Parathyroid adenoma (tissue), 2 donors: Measurements from ENCODE around the gene PBX1.
"Not testable (repeated sequence)": the region's sequence is repeated elsewhere in the genome, so short reads cannot be mapped to it uniquely, and the experiment has no call there.

Experiments used
- H2AFZ ChIP-seq: fragments of 300-600 bp; sonication (generic); one replicate; pipeline ENCODE4 v1.7.0; 2017; ENCODE audit warnings: antibody characterized with exemption, mild to moderate bottlenecking
- H3K27ac ChIP-seq: fragments of 300-600 bp; sonication (generic); one replicate; pipeline ENCODE4 v1.7.0; 2017
- H3K27me3 ChIP-seq: fragments of 300-600 bp; sonication (generic); one replicate; pipeline ENCODE4 v1.7.0; 2017; ENCODE audit warnings: low read length; ENCODE audit not compliant: control insufficient read depth, insufficient read depth
- H3K36me3 ChIP-seq: fragments of 300-600 bp; sonication (generic); one replicate; pipeline ENCODE4 v1.7.0; 2017; ENCODE audit warnings: low read length; ENCODE audit not compliant: control insufficient read depth, insufficient read depth
- H3K4me1 ChIP-seq: fragments of 300-600 bp; sonication (generic); one replicate; pipeline ENCODE4 v1.7.0; 2017; ENCODE audit warnings: control low read depth
- H3K4me2 ChIP-seq: fragments of 300-600 bp; sonication (generic); one replicate; pipeline ENCODE4 v1.7.0; 2017; ENCODE audit warnings: low read length
- H3K4me3 ChIP-seq: fragments of 300-600 bp; sonication (generic); one replicate; pipeline ENCODE4 v1.7.0; 2017; ENCODE audit warnings: low read depth, low read length
- H3K79me2 ChIP-seq: fragments of 300-600 bp; sonication (generic); one replicate; pipeline ENCODE4 v1.7.0; 2017; ENCODE audit warnings: control low read depth
- H3K9ac ChIP-seq: fragments of 300-600 bp; sonication (generic); one replicate; pipeline ENCODE4 v1.7.0; 2017; ENCODE audit warnings: mild to moderate bottlenecking
- H3K9me3 ChIP-seq: fragments of 300-600 bp; sonication (generic); one replicate; pipeline ENCODE4 v1.7.0; 2017; ENCODE audit warnings: low read length; ENCODE audit not compliant: control insufficient read depth
- TF ChIP-seq, protein P1 (sequence below): fragments of 300-600 bp; sonication (generic); IDR thresholded peaks from one replicate; pipeline ENCODE4 v1.7.0; 2017; ENCODE audit warnings: antibody characterized with exemption, mild to moderate bottlenecking
- donor health status: primary hyperparathyroidism.

The PBX1 gene

DNA sequence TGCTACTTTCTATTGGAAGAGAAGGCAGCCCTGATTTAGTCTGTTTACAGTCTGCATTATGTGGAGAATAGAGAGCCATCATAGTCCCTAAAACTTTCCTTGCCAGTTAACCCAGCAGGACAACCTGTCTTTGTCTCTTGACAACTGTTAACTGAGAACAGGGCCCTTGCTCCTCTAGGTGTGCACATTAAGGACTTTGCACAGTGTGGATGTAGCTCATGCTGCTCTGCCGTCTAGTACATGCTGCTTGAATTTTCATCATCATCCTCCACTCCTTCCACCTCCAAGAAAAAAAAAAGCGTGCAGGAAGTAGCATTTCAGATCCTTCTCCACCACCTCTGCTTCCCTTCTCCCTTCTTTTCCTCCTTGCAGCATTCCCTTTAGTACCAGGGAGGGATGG, 91.5 kb downstream of the PBX1 start:
- Histone ChIP-seq H3K9ac (no peak overlapping the region), H3K9me3 (no peaks in the 10 kb centered on the region), H3K27ac (no peak overlapping the region), H3K4me2 (no peak overlapping the region), H2AFZ (no peak overlapping the region), H3K4me3 (no peak overlapping the region), H3K4me1 (no peaks in the 10 kb centered on the region), H3K79me2 (peaks cover 11% of the 10 kb centered on the region), H3K36me3 (no peaks in the 10 kb centered on the region), H3K27me3 (no peaks in the 10 kb centered on the region)
- TF ChIP-seq, protein P1, sequence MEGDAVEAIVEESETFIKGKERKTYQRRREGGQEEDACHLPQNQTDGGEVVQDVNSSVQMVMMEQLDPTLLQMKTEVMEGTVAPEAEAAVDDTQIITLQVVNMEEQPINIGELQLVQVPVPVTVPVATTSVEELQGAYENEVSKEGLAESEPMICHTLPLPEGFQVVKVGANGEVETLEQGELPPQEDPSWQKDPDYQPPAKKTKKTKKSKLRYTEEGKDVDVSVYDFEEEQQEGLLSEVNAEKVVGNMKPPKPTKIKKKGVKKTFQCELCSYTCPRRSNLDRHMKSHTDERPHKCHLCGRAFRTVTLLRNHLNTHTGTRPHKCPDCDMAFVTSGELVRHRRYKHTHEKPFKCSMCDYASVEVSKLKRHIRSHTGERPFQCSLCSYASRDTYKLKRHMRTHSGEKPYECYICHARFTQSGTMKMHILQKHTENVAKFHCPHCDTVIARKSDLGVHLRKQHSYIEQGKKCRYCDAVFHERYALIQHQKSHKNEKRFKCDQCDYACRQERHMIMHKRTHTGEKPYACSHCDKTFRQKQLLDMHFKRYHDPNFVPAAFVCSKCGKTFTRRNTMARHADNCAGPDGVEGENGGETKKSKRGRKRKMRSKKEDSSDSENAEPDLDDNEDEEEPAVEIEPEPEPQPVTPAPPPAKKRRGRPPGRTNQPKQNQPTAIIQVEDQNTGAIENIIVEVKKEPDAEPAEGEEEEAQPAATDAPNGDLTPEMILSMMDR, result no peak

DNA sequence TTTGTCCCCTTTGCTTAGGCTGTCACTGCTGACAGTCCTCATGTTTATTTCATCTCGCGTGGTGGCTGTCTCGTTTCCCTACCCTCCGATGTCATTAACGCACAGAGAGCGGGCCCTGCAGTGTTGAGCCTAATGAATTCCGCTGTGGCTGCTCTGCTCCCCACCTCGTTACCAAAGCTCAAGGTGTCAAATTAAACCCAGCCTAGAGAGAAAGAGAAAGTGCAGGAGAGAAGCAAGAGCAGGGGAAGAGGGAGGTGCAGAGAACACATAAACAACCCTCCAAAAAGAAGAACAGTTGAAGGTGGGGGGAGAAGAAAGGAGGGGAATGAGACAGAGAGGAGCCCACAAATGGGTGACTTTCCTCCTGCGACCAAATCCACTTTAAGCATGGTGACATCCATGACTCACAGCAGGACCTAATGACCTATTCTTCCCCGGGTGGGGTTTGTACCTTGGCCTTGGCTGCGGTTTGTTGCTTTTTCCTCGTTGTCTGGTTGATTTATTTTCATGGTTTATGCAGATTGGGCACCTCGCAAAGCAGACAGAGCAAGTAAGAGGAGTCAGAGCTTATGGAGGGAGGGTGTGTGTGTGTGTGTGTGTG, 92.5 kb downstream of the PBX1 start:
- no peaks in the 10 kb centered on the region for H3K4me1 ChIP-seq
- H2AFZ ChIP-seq, result no peak overlapping the region
- TF ChIP-seq, protein P1, result no peak
- no peak overlapping the region for H3K4me2 ChIP-seq
- H3K9ac ChIP-seq, result no peak overlapping the region
- H3K27me3 ChIP-seq, result no peaks in the 10 kb centered on the region
- H3K27ac ChIP-seq, result no peak overlapping the region
- H3K4me3 ChIP-seq, result no peak overlapping the region
- H3K79me2 ChIP-seq, result peaks cover 11% of the 10 kb centered on the region
- H3K9me3 ChIP-seq, result no peaks in the 10 kb centered on the region
- no peaks in the 10 kb centered on the region for H3K36me3 ChIP-seq

DNA sequence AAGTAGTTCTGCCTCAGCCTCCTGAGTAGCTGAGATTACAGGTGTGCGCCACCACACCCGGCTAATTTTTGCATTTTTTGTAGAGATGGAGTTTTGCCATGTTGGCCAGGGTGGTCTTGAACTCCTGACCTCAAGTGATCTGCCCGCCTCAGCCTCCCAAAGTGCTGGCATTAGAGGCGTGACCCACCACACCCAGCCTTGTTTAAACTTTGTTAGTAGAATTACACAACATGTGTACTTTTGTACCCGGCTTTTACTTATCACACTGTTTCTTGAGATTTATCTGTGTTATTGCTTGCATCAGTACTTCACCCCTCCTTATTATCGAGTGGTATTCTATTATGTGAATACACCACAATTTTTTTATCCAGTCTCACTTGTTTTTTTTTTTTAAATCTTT, 94.0 kb downstream of the PBX1 start:
- not testable (repeated sequence) for H3K9me3 ChIP-seq, H3K4me2 ChIP-seq, H3K4me3 ChIP-seq, H3K36me3 ChIP-seq, H3K27me3 ChIP-seq, H3K4me1 ChIP-seq, H2AFZ ChIP-seq, H3K9ac ChIP-seq, H3K27ac ChIP-seq
- H3K79me2 ChIP-seq, result peaks cover 11% of the 10 kb centered on the region

DNA sequence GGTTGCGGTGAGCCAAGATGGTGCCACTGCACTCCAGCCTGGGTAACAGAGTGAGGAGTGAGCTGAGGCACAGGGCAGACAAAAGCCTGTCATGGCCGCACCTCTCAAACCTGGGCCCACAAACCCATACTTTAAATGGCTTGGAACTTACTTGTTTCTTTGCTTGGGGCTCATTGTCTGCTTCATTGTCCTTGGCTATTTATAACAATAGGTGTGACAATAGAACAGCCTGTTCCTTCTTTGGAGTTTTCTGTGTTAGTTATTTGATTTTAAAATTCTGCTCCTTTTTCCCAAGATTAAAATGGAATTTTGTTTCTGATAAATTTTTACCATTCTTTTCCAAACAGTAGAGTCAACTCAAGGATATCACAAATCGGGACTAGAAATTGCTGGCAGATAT, 94.7 kb downstream of the PBX1 start:
- peaks cover 11% of the 10 kb centered on the region for H3K79me2 ChIP-seq
- TF ChIP-seq, protein P1, result no peak
- no peaks in the 10 kb centered on the region for H3K9me3 ChIP-seq
- H3K4me2 ChIP-seq, result no peak overlapping the region
- H3K27me3 ChIP-seq, result no peaks in the 10 kb centered on the region
- no peaks in the 10 kb centered on the region for H3K4me1 ChIP-seq
- H3K36me3 ChIP-seq, result no peaks in the 10 kb centered on the region
- H3K9ac ChIP-seq, result no peak overlapping the region
- H3K4me3 ChIP-seq, result no peak overlapping the region
- H2AFZ ChIP-seq, result no peak overlapping the region
- no peak overlapping the region for H3K27ac ChIP-seq

DNA sequence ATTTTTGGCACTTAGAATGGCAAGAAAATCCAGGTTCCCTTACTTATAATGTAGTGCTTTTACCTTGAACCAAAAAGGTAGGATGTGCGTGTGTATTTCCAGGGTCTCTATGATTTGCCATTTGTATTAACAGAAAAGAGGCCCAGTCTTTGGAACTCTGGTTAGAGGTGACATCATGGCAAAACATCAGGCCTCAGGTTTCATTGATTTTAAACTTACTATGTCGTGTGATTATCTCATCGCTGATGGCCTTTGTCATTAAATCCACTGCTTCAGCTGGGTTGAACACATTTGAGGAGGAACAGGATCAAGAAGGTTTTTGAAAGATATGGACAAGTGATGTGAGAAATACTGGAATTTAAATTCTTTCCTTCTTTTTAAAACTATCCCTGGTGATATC, 95.2 kb downstream of the PBX1 start:
- Histone ChIP-seq H3K4me1 (peaks cover under 1% of the 10 kb centered on the region), H3K9ac (no peak overlapping the region), H3K79me2 (peaks cover 11% of the 10 kb centered on the region), H3K4me2 (no peak overlapping the region), H3K36me3 (no peaks in the 10 kb centered on the region), H3K27me3 (no peaks in the 10 kb centered on the region), H2AFZ (no peak overlapping the region), H3K9me3 (no peaks in the 10 kb centered on the region), H3K27ac (no peak overlapping the region), H3K4me3 (no peak overlapping the region)
- TF ChIP-seq, protein P1, result no peak
